ENCODE measurements around the gene TPGS2.
"Not testable (repeated sequence)": the region's sequence is repeated elsewhere in the genome, so short reads cannot be mapped to it uniquely, and the experiment has no call there.

Gene TPGS2

GRCh38 chr18:36826556-36826955 is 2.2 kb downstream of the TPGS2 start:
- TF ChIP-seq CTCF (IDR thresholded peaks at IDR 0.05; ENCODE audit: low read length, missing control alignments): no peak
- no peak for DNase-seq (ENCODE audit: low read depth)
- no peak overlapping the region for H3K4me3 ChIP-seq (replicated peaks; ENCODE audit: low read depth, low read length)

- no peak for TF ChIP-seq CTCF (IDR thresholded peaks at IDR 0.05; ENCODE audit: low read length, missing control alignments)
- DNase-seq (ENCODE audit: low read depth): no peak
- no peak overlapping the region for H3K4me3 ChIP-seq (replicated peaks; ENCODE audit: low read depth, low read length)
Measured at GRCh38 chr18:36825526-36825925, 3.3 kb downstream of the TPGS2 start.

DNA sequence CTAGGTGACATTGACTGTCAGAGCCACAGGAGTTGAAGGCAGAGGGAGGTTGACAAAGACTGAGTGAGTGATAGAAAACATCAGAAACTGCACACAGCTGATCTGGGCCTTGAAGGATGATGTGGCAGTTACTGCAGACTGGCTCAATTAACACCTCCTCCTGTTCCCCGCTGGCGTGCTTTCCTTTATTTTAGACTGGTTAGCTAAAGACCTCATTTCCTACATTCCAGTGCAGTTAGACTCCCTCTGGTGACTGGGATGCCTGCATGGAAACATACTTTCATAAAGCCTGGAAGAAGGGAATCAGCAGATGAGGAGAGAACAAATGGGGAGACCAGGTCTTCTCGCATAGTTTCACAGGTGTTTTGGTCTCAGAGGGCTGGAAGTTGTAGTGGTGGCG is 7.1 kb downstream of the TPGS2 start:
- no peak overlapping the region for H3K4me3 ChIP-seq (replicated peaks; ENCODE audit: low read depth, low read length)
- DNase-seq (ENCODE audit: low read depth): no peak

GRCh38 chr18:36819621-36820020 is 9.2 kb downstream of the TPGS2 start:
- TF ChIP-seq CTCF (IDR thresholded peaks at IDR 0.05; ENCODE audit: low read length, missing control alignments): no peak
- no peak for DNase-seq (ENCODE audit: low read depth)
- no peak overlapping the region for H3K4me3 ChIP-seq (replicated peaks; ENCODE audit: low read depth, low read length)

More for the DNA sequence above, 7.1 kb downstream of the TPGS2 start:
- TF ChIP-seq CTCF (IDR thresholded peaks at IDR 0.05; ENCODE audit: low read length, missing control alignments): no peak

DNA sequence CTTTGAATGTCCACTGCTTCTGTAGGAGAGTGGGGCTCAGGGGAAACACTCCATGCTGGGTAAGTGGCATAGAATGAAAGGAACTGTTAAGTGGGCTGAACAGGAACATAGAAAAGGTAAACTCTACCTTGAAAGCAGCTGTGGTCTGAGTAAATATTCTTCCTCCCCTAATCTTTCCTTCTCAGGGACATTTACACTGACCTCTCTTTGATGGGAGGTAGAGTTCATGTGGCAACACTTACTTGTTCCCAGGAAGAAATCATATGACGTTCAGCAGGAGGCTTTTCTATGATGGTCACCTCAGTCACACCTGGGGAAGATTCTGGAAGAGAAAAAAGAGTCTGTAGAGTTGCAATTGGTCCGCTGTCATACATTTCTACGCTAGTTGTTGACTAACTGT is 10.2 kb downstream of the TPGS2 start:
- no peak for DNase-seq (ENCODE audit: low read depth)
- TF ChIP-seq CTCF (IDR thresholded peaks at IDR 0.05; ENCODE audit: low read length, missing control alignments): no peak
- no peak overlapping the region for H3K4me3 ChIP-seq (replicated peaks; ENCODE audit: low read depth, low read length)

- H3K4me3 ChIP-seq (replicated peaks; ENCODE audit: low read depth, low read length): no peak overlapping the region
- TF ChIP-seq CTCF (IDR thresholded peaks at IDR 0.05; ENCODE audit: low read length, missing control alignments): no peak
- no peak for DNase-seq (ENCODE audit: low read depth)
Measured at GRCh38 chr18:36817039-36817438, 11.8 kb downstream of the TPGS2 start.

DNA sequence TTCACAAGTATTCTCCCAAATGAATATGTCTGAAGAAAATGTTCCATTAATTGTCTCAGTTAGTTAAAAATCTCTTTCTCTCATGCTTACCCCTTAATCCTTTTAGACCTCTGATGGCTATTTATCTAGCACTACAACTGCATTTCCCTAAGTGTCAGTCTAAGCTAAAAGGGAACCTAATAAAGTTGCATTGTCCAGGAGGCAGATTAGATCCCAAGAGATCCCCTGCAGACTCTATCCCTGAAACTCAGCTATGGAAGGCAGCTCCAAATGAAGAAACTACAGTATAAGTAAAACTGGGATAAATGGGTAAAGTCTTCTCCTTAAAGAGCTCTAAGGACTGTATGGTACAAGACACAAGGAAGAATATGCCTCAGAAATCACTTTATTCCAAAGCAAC is 12.7 kb downstream of the TPGS2 start:
- not testable (repeated sequence) for H3K4me3 ChIP-seq (replicated peaks; ENCODE audit: low read depth, low read length); DNase-seq (ENCODE audit: low read depth)

DNA sequence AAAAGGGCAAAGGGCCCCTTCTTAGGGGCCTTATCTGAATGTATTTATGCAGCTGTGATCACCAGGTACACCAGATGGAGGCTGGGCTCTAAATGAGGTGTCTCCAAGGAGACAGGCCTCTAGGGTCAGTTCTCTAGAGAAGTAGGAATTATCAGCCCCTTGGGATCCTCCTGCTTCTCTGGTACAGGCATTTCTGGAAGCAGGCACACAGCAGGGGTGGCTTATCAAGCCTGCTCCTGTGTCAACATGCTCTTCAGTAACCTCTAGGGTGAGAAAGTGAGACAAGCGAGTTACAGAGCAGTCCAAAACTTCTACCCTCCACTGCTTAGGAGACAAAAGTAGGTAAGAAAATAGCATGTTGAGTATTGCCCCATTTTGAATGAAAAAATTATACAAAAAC is 13.8 kb downstream of the TPGS2 start:
- H3K4me3 ChIP-seq (replicated peaks; ENCODE audit: low read depth, low read length): no peak overlapping the region
- no peak for TF ChIP-seq CTCF (IDR thresholded peaks at IDR 0.05; ENCODE audit: low read length, missing control alignments)
- no peak for DNase-seq (ENCODE audit: low read depth)
